Tibial nerve (tissue), 4 donors: Measurements from ENCODE around the gene FBXO2. TPM values are rescaled to one million over a fixed set of nuclear protein-coding genes. Genes with fewer than 3 reads are reported as not detected.
A peak's percentile ranks its signal among the peaks of the same experiment; 100 is the strongest.

Experiments used
- DNase-seq, 2 donors: peaks; one replicate each; pipeline ENCODE4 v3.0.0-alpha.2; 2019; ENCODE audit warnings: low spot score in 2 of 2
- H3K27ac ChIP-seq, 4 donors: fragments of 200-600 bp; sonication (generic) in 3 of 4; one replicate each; pipeline ENCODE4 v1.5.1; 2017 to 2019; ENCODE audit warnings: mild to moderate bottlenecking in 1 of 4
- H3K27me3 ChIP-seq, 2 donors: fragments of 200-600 bp; sonication (generic) in 1 of 2; one replicate each; pipeline versions ENCODE4 v1.5.1 to v1.6.0; 2017 to 2019
- H3K36me3 ChIP-seq, 3 donors: fragments of 200-600 bp; sonication (generic); one replicate each; pipeline ENCODE4 v1.5.1; 2018 to 2019
- H3K4me1 ChIP-seq, 4 donors: fragments of 200-600 bp; sonication (generic) in 3 of 4; one replicate each; pipeline ENCODE4 v1.5.1; 2017 to 2019
- H3K4me3 ChIP-seq, 4 donors: fragments of 200-600 bp; sonication (generic) in 3 of 4; one replicate each; pipeline ENCODE4 v1.5.1; 2017 to 2019; ENCODE audit warnings: mild to moderate bottlenecking in 1 of 4, moderate library complexity in 1 of 4
- H3K9me3 ChIP-seq, 4 donors: fragments of 200-600 bp; sonication (generic) in 3 of 4; one replicate each; pipeline ENCODE4 v1.5.1; 2017 to 2019
- EP300 ChIP-seq, 2 donors: sonication (generic); formaldehyde crosslinking; IDR thresholded peaks; one replicate each; pipeline ENCODE4 v1.6.1; 2017; ENCODE audit warnings: antibody characterized with exemption in 2 of 2, mild to moderate bottlenecking in 1 of 2
- POLR2A ChIP-seq, 2 donors: fragments of 450-650 bp; IDR thresholded peaks; one replicate each; pipeline ENCODE4 v1.6.1; 2017; ENCODE audit warnings: antibody characterized with exemption in 2 of 2, mild to moderate bottlenecking in 2 of 2, moderate library complexity in 2 of 2
- WGBS, 2 donors: methylation state at CpG; one replicate each; pipeline ENCODE4 v1.1.5; 2018; 5-methylcytosine and 5-hydroxymethylcytosine counted together
- total RNA-seq, 4 donors: library from RNA; depleted of rRNA; stranded (reverse); fragments of >200 nt; gene quantifications; one replicate each; pipeline ENCODE4 v1.1.0, GENCODE V29; 2016
- TF ChIP-seq, protein P1 (sequence below), 5 experiments: fragments of 200-600 bp in 3 of 5; fragments of 450-650 bp in 2 of 5; sonication (generic) in 3 of 5; IDR thresholded peaks; one replicate each; pipeline ENCODE4 v1.5.1; 2016 to 2019; ENCODE audit warnings: antibody characterized with exemption in 5 of 5, mild to moderate bottlenecking in 3 of 5, moderate library complexity in 2 of 5

The FBXO2 gene
- total RNA-seq, 4 donors from 2014 or later = 7.5 to 21.0 (median 15.6) TPM

- no peak overlapping the region for H3K27ac ChIP-seq
- WGBS, 2 donors = 62 to 65% methylated on average over 6 of the region's 6 CpGs
- no peaks in the 10 kb centered on the region for H3K9me3 ChIP-seq
- H3K27me3 ChIP-seq = no peaks in the 10 kb centered on the region
- H3K4me3 ChIP-seq = no peak overlapping the region
- TF ChIP-seq, protein P1, sequence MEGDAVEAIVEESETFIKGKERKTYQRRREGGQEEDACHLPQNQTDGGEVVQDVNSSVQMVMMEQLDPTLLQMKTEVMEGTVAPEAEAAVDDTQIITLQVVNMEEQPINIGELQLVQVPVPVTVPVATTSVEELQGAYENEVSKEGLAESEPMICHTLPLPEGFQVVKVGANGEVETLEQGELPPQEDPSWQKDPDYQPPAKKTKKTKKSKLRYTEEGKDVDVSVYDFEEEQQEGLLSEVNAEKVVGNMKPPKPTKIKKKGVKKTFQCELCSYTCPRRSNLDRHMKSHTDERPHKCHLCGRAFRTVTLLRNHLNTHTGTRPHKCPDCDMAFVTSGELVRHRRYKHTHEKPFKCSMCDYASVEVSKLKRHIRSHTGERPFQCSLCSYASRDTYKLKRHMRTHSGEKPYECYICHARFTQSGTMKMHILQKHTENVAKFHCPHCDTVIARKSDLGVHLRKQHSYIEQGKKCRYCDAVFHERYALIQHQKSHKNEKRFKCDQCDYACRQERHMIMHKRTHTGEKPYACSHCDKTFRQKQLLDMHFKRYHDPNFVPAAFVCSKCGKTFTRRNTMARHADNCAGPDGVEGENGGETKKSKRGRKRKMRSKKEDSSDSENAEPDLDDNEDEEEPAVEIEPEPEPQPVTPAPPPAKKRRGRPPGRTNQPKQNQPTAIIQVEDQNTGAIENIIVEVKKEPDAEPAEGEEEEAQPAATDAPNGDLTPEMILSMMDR (IDR thresholded peaks at IDR 0.05) = no peak
- TF ChIP-seq POLR2A (IDR thresholded peaks at IDR 0.05) (no peak), EP300 (IDR thresholded peaks at IDR 0.05) (no peak)
- no peak for DNase-seq
- H3K36me3 ChIP-seq = peaks cover 2 to 74% (median 11%) of the 10 kb centered on the region in 3 donors
- peaks cover 0 to 4% (median 0%) of the 10 kb centered on the region in 4 donors for H3K4me1 ChIP-seq
Observed at GRCh38 chr1:11670747-11671146, 16.5 kb upstream of the FBXO2 start.

DNA sequence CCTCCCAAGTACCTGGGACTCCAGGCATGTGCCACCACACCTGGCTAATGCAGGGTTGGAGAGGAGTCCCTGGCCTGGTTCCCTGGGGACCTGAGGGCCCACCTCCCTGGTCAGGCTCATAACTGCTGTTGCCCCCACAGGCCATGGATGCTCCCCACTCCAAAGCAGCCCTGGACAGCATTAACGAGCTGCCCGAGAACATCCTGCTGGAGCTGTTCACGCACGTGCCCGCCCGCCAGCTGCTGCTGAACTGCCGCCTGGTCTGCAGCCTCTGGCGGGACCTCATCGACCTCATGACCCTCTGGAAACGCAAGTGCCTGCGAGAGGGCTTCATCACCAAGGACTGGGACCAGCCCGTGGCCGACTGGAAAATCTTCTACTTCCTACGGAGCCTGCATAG is 14.3 kb upstream of the FBXO2 start:
- no peak for DNase-seq
- no peak overlapping the region for H3K27ac ChIP-seq
- H3K4me1 ChIP-seq = peaks cover 0 to 13% (median 0%) of the 10 kb centered on the region in 4 donors
- H3K36me3 ChIP-seq = peaks cover 0 to 52% (median 4%) of the 10 kb centered on the region in 3 donors
- no peaks in the 10 kb centered on the region for H3K9me3 ChIP-seq
- no peaks in the 10 kb centered on the region for H3K27me3 ChIP-seq
- WGBS, 2 donors = 74 to 83% methylated on average over 11 to 12 of the region's 14 CpGs
- H3K4me3 ChIP-seq = no peak overlapping the region
- TF ChIP-seq EP300 (IDR thresholded peaks at IDR 0.05) (no peak), POLR2A (IDR thresholded peaks at IDR 0.05) (no peak)
- TF ChIP-seq, protein P1 (IDR thresholded peaks at IDR 0.05) = no peak

- Histone ChIP-seq H3K36me3 (peaks cover 0 to 43% (median 0%) of the 10 kb centered on the region in 3 donors), H3K27ac (peak overlapping the region; percentile 63 to 92 (median 80)), H3K4me3 (peak overlapping the region; percentile 44 to 85 (median 54)), H3K9me3 (no peaks in the 10 kb centered on the region), H3K4me1 (peaks cover 0 to 13% (median 0%) of the 10 kb centered on the region in 4 donors), H3K27me3 (no peaks in the 10 kb centered on the region)
- WGBS, 2 donors = 1% methylated on average over 43 to 48 of the region's 66 CpGs
- TF ChIP-seq, protein P1 (IDR thresholded peaks at IDR 0.05) = peak in 1 of 5 experiments; percentile 4
- TF ChIP-seq EP300 (IDR thresholded peaks at IDR 0.05) = no peak
- peak in 1 of 2 donors; percentile 30 for DNase-seq
Observed at GRCh38 chr1:11664336-11665065, 10.3 kb upstream of the FBXO2 start.

- peaks cover 0 to 11% (median 0%) of the 10 kb centered on the region in 4 donors for H3K4me1 ChIP-seq
- TF ChIP-seq EP300 (IDR thresholded peaks at IDR 0.05) (no peak), POLR2A (IDR thresholded peaks at IDR 0.05) (no peak)
- TF ChIP-seq, protein P1 (IDR thresholded peaks at IDR 0.05) = no peak
- DNase-seq = no peak
- H3K4me3 ChIP-seq = no peak overlapping the region
- no peak overlapping the region for H3K27ac ChIP-seq
- H3K9me3 ChIP-seq = no peaks in the 10 kb centered on the region
- H3K27me3 ChIP-seq = no peaks in the 10 kb centered on the region
- 87 to 92% methylated on average over 16 to 17 of the region's 17 CpGs for WGBS, 2 donors
- H3K36me3 ChIP-seq = peaks cover 0 to 62% (median 0%) of the 10 kb centered on the region in 3 donors
Observed at GRCh38 chr1:11661103-11661502, 6.9 kb upstream of the FBXO2 start.

DNA sequence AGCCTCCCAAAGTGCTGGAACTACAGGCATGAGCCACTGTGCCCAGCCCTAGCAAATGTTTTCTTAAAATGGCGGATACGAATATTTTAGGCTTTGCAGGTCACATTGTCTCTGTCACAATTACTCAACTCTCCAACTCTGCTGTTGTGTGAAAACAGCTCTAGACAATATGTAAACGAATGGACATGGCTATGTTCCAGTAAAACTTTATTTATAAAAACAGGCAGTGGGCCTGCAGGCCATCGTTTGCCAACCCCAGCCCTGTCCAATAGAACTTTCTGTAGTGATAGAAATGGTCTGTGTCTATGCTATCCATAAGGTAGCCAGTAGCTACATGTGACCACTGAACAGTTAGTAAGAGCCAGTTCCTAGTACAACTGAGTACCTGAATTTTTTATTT is 5.5 kb upstream of the FBXO2 start:
- H3K27me3 ChIP-seq = no peaks in the 10 kb centered on the region
- no peaks in the 10 kb centered on the region for H3K9me3 ChIP-seq
- H3K4me1 ChIP-seq = peaks cover 0 to 20% (median 9%) of the 10 kb centered on the region in 4 donors
- H3K36me3 ChIP-seq = peaks cover 0 to 62% (median 0%) of the 10 kb centered on the region in 3 donors
- no peak overlapping the region for H3K4me3 ChIP-seq
- H3K27ac ChIP-seq = no peak overlapping the region
- WGBS, 2 donors = 82 to 84% methylated on average over 4 of the region's 4 CpGs
- DNase-seq = no peak
- TF ChIP-seq POLR2A (IDR thresholded peaks at IDR 0.05) = no peak
- TF ChIP-seq, protein P1 (IDR thresholded peaks at IDR 0.05) = no peak
